Measurements from ENCODE around the gene LIN7B. TPM values are rescaled to one million over a fixed set of nuclear protein-coding genes. Genes with fewer than 3 reads are reported as not detected.
"Not testable (repeated sequence)": the region's sequence is repeated elsewhere in the genome, so short reads cannot be mapped to it uniquely, and the experiment has no call there.

Gene LIN7B
- total and polyA plus RNA-seq, 2 of the 13 experiments (the other 11 are each of a cell fraction or from before 2014, with no cell fraction given) = 5.3 to 7.6 TPM

DNA sequence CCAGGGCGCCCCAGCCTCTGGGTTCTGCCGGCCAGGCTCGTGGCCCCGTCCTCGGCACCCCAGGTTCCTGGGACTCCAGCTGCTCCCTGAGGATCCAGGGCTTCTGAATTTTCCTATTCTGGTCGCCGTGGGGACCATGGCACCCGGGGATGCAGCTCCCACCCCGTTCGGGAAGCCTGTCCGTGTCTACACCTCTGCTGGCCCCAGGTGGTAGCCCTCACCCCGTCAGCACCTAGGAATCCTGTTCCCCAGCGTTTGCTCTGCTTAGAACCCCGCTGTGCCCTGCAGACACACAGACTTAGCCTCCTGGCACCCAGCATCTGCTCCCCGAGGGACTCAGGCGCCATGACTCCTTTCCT lies 6.1 kb downstream of the LIN7B start (continued):
- TF ChIP-seq ZNF761 (CRISPR knock-in tag; conservative IDR thresholded peaks at IDR 0.05) (no peak), ZNF550 (CRISPR knock-in tag; IDR thresholded peaks at IDR 0.05; ENCODE audit: borderline replicate concordance) (no peak)
- TF ChIP-seq, protein P1, sequence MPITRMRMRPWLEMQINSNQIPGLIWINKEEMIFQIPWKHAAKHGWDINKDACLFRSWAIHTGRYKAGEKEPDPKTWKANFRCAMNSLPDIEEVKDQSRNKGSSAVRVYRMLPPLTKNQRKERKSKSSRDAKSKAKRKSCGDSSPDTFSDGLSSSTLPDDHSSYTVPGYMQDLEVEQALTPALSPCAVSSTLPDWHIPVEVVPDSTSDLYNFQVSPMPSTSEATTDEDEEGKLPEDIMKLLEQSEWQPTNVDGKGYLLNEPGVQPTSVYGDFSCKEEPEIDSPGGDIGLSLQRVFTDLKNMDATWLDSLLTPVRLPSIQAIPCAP (CRISPR knock-in tag; IDR thresholded peaks at IDR 0.05; ENCODE audit: low read depth) = no peak

GRCh38 chr19:49120868-49121267 lies 6.7 kb downstream of the LIN7B start:
- Histone ChIP-seq H3K9ac (ENCODE audit: insufficient read depth, low read depth, low read length) (no peak overlapping the region), H3K27ac (ENCODE audit: extremely low read length, insufficient read depth, low read length) (no peak overlapping the region), H3K9me3 (ENCODE audit: low read length) (no peaks in the 10 kb centered on the region), H3K79me2 (ENCODE audit: insufficient read depth, low read length) (peaks cover 4% of the 10 kb centered on the region), H3K4me2 (ENCODE audit: low read depth, low read length) (no peak overlapping the region), H3K36me3 (replicated peaks in 1 of 2; ENCODE audit: control insufficient read depth in 1 of 2, insufficient read depth in 2 of 2, low read length in 2 of 2) (no peaks in the 10 kb centered on the region), H3K4me1 (ENCODE audit: insufficient read depth, low read length) (peaks cover 61% of the 10 kb centered on the region), H4K20me1 (ENCODE audit: insufficient read depth, low read length) (no peaks in the 10 kb centered on the region), H2AFZ (ENCODE audit: low read length) (no peak overlapping the region), H3K27me3 (ENCODE audit: control insufficient read depth in 1 of 2, insufficient read depth in 2 of 2, low read length in 2 of 2) (peaks cover 0 to 7% of the 10 kb centered on the region in 2 experiments; a peak in 1 of 5 replicates), H3K4me3 (replicated peaks in 1 of 3; ENCODE audit: insufficient read depth in 1 of 3, low read depth in 2 of 3, low read length in 3 of 3) (no peak overlapping the region)
- ATAC-seq (no peak), FAIRE-seq (no peak), DNase-seq (ENCODE audit: low spot score) (no peak)
- BruUV-seq (replicated peaks) = no TSS peak
- in situ Hi-C loops (cut with HindIII; ENCODE audit: extremely low pct_ligation_motif_present, low pct_unique_long_range_greater_than_20kb) (no loop called here), intact Hi-C loops (cut with micrococcal nuclease; ENCODE audit: unreplicated experiment) (no loop called here)
- TF ChIP-seq SMYD3 (CRISPR knock-in tag; IDR thresholded peaks at IDR 0.05) (no peak), ZKSCAN1 (IDR thresholded peaks at IDR 0.05; ENCODE audit: low read length) (no peak)
- ChIA-PET POLR2A (no interaction called here), CTCF (ENCODE audit: low intra/inter-chr PET ratio, low total read pairs) (no interaction called here)
- 93% methylated on average over 2 of the region's 2 CpGs for WGBS (ENCODE audit: low lambda C conversion rate)

DNA sequence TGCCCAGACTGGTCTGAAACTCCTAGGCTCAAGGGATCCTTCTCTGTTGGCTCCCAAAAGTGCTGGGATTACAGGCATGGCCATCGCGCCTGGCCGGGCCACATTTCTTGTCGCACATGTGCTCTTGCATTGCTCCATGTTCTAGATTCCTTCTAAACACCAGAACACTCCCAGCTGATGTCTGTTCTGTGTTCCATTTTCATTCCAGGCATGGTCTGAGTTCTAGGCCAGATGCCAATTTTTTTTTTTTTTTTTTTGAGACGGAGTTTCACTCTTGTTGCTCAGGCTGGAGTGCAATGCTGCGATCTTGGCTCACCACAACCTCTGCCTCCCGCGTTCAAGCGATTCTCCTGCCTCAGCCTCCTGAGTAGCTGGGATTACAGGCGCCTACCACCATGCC lies 7.7 kb downstream of the LIN7B start:
- DNase-seq (ENCODE audit: low spot score); BruUV-seq (replicated peaks); H3K4me3 ChIP-seq (replicated peaks in 1 of 3; ENCODE audit: insufficient read depth in 1 of 3, low read depth in 2 of 3, low read length in 3 of 3); FAIRE-seq; intact Hi-C loops (cut with micrococcal nuclease; ENCODE audit: unreplicated experiment); H3K27me3 ChIP-seq (ENCODE audit: control insufficient read depth in 1 of 2, insufficient read depth in 2 of 2, low read length in 2 of 2); H3K27ac ChIP-seq (ENCODE audit: extremely low read length, insufficient read depth, low read length); POLR2A ChIA-PET; H3K9me3 ChIP-seq (ENCODE audit: low read length); CTCF ChIA-PET (ENCODE audit: low intra/inter-chr PET ratio, low total read pairs); H3K4me2 ChIP-seq (ENCODE audit: low read depth, low read length); in situ Hi-C loops (cut with HindIII; ENCODE audit: extremely low pct_ligation_motif_present, low pct_unique_long_range_greater_than_20kb); H3K79me2 ChIP-seq (ENCODE audit: insufficient read depth, low read length); H4K20me1 ChIP-seq (ENCODE audit: insufficient read depth, low read length); ATAC-seq; H3K9ac ChIP-seq (ENCODE audit: insufficient read depth, low read depth, low read length); H3K36me3 ChIP-seq (replicated peaks in 1 of 2; ENCODE audit: control insufficient read depth in 1 of 2, insufficient read depth in 2 of 2, low read length in 2 of 2); H2AFZ ChIP-seq (ENCODE audit: low read length): not testable (repeated sequence)
- 77% methylated on average over 10 of the region's 10 CpGs for WGBS (ENCODE audit: low lambda C conversion rate)
- H3K4me1 ChIP-seq (ENCODE audit: insufficient read depth, low read length) = peaks cover 53% of the 10 kb centered on the region

Data from HepG2 (cell line).